ENCODE results near the gene PGGHG.
"Not testable (repeated sequence)": the region's sequence is repeated elsewhere in the genome, so short reads cannot be mapped to it uniquely, and the experiment has no call there.

The PGGHG gene

DNA sequence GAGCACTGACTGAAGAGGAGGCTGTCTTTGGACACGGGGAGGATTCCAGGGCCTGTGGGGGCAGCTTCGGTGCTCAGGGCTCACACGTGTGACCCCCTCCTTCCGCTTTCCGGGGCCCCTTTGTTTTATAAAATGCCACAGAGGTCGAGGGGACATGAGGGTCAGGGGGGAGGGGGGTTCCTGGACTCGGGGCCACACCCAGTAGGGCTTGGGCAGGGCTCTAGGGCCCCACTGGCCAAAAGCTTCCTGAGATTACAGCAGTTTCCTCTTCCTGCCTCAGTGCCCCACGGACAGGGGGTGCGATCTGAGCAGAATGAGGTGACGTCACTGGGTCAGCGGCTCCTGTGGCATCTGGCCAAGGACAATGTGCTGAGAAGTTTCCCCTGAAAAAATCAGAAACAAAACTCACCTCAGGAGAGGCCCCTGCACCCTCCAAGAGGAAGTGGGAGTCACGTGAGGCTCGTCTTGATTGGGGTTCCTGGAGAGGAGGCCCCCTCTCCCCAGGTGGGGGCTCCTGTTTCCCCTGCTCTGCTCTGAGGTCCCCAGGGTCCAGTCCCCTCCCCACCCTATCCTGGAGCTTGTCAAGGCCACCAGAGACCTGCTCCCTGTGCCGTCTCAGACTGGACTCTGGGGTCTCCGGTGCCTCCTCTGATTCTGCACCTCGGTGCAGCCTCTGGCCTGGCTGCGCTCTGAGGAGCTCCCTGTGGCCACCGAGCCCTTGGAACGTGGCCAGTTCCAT, 38.1 kb downstream of the PGGHG start:
- in situ Hi-C loops (cut with MboI; ENCODE audit: low sequenced_read_pairs), result no loop called here

DNA sequence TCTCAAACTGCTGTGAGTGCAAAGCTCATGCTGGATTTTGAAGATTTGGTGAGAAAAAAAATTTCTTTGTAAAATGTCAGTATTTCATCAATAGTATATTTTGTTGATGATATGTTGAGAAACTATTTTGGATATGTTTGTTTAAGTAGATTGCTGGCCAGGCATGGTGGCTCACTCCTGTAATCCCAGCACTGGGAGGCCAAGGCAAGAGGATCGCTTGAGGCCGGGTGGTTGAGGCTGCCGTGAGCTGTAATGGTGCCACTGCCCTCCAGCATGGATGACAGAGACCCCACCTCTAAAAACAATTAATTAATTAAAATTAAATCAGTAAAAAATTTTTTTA, 38.6 kb downstream of the PGGHG start:
- in situ Hi-C loops (cut with MboI; ENCODE audit: low sequenced_read_pairs), result no loop called here

- in situ Hi-C loops (cut with MboI; ENCODE audit: low sequenced_read_pairs), result no loop called here
Observed at GRCh38 chr11:328012-328411, 39.1 kb downstream of the PGGHG start.

GRCh38 chr11:328516-329100, 39.7 kb downstream of the PGGHG start:
- in situ Hi-C loops (cut with MboI; ENCODE audit: low sequenced_read_pairs), result not testable (repeated sequence)

DNA sequence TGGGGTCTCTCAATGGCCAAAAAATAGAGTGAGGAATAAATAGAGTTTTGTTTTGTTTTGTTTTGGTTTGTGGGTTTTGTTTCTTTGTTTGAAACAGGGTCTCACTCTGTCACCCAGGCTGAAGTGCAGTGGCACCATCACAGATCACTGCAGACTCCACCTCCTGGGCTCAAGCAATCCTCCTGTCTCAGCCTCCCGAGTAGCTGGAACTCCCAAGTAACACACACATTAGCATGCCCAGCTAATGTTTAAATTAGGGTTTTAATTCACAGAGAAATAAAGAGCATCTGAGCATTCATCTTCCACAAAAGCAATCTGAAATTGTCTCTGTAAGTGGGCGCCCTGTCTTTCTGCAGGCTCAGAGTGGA, 40.9 kb downstream of the PGGHG start:
- in situ Hi-C loops (cut with MboI; ENCODE audit: low sequenced_read_pairs), result no loop called here

- in situ Hi-C loops (cut with MboI; ENCODE audit: low sequenced_read_pairs), result no loop called here
Observed at GRCh38 chr11:330307-330693, 41.4 kb downstream of the PGGHG start.

DNA sequence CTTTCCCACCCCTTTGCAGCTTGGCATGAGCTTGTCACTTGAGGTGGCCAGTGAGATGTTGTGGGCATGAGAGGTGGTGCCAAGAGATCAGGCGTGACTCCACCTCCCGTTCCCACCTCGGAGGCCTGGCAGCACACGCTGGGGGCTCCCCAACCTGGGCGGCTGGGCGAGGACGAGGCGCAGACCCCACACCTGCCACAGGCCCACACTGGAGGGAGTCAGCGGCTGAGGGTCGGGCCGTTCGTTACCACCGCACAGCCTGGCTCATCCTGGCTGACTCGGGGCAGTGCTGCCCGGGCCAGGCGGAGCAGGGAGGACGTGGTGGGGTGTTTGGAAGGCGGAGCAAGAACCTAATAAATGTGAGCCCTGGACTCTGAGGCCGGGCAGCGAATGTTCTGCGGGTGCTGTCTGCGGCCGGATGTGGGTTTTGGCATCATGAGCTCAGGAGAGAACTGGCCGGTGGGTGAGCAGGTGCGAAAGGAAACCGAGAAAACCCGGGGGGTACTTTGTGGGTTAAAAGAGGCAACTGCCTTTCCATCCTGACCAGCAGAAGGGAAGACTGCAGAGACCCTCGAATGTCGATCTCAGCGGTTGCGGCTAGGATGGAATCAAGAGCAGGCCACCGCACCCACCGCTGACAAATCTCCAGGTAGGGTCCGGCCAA, 41.9 kb downstream of the PGGHG start:
- in situ Hi-C loops (cut with MboI; ENCODE audit: low sequenced_read_pairs), result no loop called here

- in situ Hi-C loops (cut with MboI; ENCODE audit: low sequenced_read_pairs), result no loop called here
Observed at GRCh38 chr11:331358-332060, 42.6 kb downstream of the PGGHG start.

DNA sequence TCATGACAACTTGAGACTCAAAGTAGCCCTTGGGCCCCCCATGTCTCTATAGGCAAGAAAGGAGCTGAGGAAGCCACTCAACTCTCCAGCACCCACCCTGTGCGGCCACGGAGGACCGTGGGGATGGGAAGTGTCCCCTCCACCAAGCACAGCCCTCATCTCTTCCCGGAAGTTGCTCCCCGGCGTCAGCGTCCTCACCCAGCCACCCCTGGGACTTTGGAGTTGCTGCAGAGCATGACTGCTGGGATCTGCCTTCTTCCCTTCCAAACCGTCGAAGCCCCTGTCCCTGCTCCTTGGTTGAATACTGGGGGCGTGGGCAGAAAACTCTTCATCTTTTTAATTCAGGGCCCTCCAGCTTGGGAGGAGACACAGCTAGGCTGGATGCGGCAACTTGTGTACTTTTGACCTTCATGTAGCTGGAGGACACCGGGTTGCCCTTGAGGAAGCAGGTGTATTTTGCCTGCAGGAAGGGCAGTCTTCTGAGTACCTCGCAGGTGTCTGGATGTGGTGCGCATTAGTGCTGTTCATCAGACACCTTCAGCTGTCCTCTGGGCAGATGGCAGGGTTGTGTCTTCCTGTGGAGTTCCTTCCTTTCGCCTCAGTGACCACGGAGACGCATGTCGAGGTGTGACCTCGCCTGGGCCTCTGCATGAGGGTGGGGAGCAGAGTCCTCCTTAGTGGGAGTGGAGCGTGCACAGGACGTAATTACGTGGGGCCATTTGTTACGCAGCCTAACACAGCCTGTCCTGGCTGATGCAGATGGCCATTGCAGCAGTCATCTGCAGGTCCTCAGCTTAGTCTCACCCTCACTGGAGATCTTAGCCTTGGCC, 43.9 kb downstream of the PGGHG start:
- in situ Hi-C loops (cut with MboI; ENCODE audit: low sequenced_read_pairs), result no loop called here

DNA sequence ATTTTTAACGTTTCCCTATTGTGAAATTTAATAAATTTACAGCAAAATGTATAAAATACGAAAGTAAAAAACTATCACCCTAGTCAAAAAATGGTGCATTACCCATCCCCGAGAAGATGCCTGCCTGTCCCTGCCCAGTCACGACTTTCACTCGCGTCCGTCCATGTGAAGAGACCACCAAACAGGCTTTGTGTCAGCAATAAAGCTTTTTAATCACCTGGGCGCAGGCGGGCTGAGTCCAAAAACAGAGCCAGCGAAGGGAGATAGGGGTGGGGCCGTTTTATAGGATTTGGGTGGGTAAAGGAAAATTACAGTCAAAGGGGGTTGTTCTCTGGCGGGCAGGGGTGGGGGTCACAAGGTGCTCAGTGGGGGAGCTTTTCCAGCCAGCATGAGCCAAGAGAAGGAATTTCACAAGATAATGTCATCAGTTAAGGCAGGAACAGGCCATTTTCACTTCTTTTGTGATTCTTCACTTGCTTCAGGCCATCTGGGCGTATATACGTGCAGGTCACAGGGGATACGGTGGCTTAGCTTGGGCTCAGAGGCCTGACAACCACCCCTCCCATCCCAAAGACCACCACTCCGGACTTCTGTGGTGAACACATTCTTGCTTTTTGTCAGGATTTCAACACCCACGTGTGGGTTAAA, 44.8 kb downstream of the PGGHG start:
- in situ Hi-C loops (cut with MboI; ENCODE audit: low sequenced_read_pairs), result not testable (repeated sequence)

- in situ Hi-C loops (cut with MboI; ENCODE audit: low sequenced_read_pairs), result no loop called here
Observed at GRCh38 chr11:334264-334994, 45.5 kb downstream of the PGGHG start.

GRCh38 chr11:335779-336658, 47.1 kb downstream of the PGGHG start:
- in situ Hi-C loops (cut with MboI; ENCODE audit: low sequenced_read_pairs), result no loop called here

- in situ Hi-C loops (cut with MboI; ENCODE audit: low sequenced_read_pairs), result no loop called here
Observed at GRCh38 chr11:336659-337198, 47.8 kb downstream of the PGGHG start.

DNA sequence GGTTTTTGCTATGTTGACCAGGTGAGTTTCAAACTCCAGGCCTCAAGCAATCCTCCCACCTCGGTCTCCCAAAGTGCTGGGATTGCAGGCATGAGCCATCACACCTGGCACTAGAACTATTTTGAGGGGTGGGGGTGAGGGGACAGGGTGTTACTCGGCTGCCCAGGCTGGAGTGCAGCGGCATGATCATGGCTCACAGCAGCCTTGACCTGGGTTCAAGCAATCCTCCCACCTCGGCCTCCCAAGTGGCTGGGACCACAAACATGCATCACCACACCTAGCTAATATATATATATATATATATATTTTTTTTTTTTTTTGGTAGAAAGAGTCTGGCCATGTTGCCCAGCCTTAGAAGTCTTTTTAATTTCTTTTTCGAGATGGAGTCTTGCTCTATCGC, 48.8 kb downstream of the PGGHG start:
- in situ Hi-C loops (cut with MboI; ENCODE audit: low sequenced_read_pairs), result no loop called here

GRCh38 chr11:339963-340362, 51.0 kb downstream of the PGGHG start:
- in situ Hi-C loops (cut with MboI; ENCODE audit: low sequenced_read_pairs), result no loop called here

- in situ Hi-C loops (cut with MboI; ENCODE audit: low sequenced_read_pairs), result no loop called here
Observed at GRCh38 chr11:340539-341512, 51.9 kb downstream of the PGGHG start.

GRCh38 chr11:342328-342727, 53.4 kb downstream of the PGGHG start:
- in situ Hi-C loops (cut with MboI; ENCODE audit: low sequenced_read_pairs), result no loop called here

All from hTERT RPE-1 (cell line).